ENCODE data around the gene STAC3.
A peak's percentile ranks its signal among the peaks of the same experiment; 100 is the strongest.

STAC3 gene

GRCh38 chr12:57235728-57236131 lies 15.3 kb downstream of the STAC3 start:
- DNase-seq (ENCODE audit: low spot score) = no peak

GRCh38 chr12:57235017-57235727 lies 15.8 kb downstream of the STAC3 start:
- DNase-seq (ENCODE audit: low spot score) = no peak

- DNase-seq (ENCODE audit: low spot score) = no peak
Observed at GRCh38 chr12:57234571-57235016, 16.4 kb downstream of the STAC3 start.

- no peak for DNase-seq (ENCODE audit: low spot score)
Observed at GRCh38 chr12:57234233-57234570, 16.8 kb downstream of the STAC3 start.

GRCh38 chr12:57233357-57234232 lies 17.4 kb downstream of the STAC3 start:
- no peak for DNase-seq (ENCODE audit: low spot score)

GRCh38 chr12:57232156-57232756 lies 18.7 kb downstream of the STAC3 start:
- DNase-seq (ENCODE audit: low spot score) = no peak

GRCh38 chr12:57231276-57232021 lies 19.5 kb downstream of the STAC3 start:
- DNase-seq (ENCODE audit: low spot score) = no peak

- DNase-seq (ENCODE audit: low spot score) = no peak
Observed at GRCh38 chr12:57230381-57231155, 20.4 kb downstream of the STAC3 start.

GRCh38 chr12:57229634-57230380 lies 21.2 kb downstream of the STAC3 start, which contains the start of gene SHMT2:
Gene SHMT2 (plus strand): TSS chr12:57229711. CDS start chr12:57229779, 68 bp downstream.
- peak; percentile 100 for DNase-seq (ENCODE audit: low spot score)

- DNase-seq (ENCODE audit: low spot score) = no peak
Observed at GRCh38 chr12:57229046-57229633, 21.8 kb downstream of the STAC3 start.

- no peak for DNase-seq (ENCODE audit: low spot score)
Observed at GRCh38 chr12:57227315-57228115, 23.5 kb downstream of the STAC3 start.

- DNase-seq (ENCODE audit: low spot score) = no peak
Observed at GRCh38 chr12:57226588-57227314, 24.2 kb downstream of the STAC3 start.

GRCh38 chr12:57225680-57226210 lies 25.2 kb downstream of the STAC3 start:
- DNase-seq (ENCODE audit: low spot score) = no peak

GRCh38 chr12:57224973-57225679 lies 25.9 kb downstream of the STAC3 start:
- DNase-seq (ENCODE audit: low spot score) = no peak

GRCh38 chr12:57224278-57224972 lies 26.6 kb downstream of the STAC3 start:
- DNase-seq (ENCODE audit: low spot score) = no peak

GRCh38 chr12:57223191-57224165 lies 27.5 kb downstream of the STAC3 start:
- no peak for DNase-seq (ENCODE audit: low spot score)

Data from LoVo (cell line).